Activated CD8-positive, alpha-beta memory T cell treated with anti-CD3 and anti-CD28 coated beads for 36 hours (primary cell): ENCODE results near the gene MIR17HG. TPM values are rescaled to one million over a fixed set of nuclear protein-coding genes. Genes with fewer than 3 reads are reported as not detected.
"Not testable (repeated sequence)": the region's sequence is repeated elsewhere in the genome, so short reads cannot be mapped to it uniquely, and the experiment has no call there.

Experiments used
- CTCF ChIA-PET: fragments of 350-600 bp; sonication (Branson Sonifier 250); formaldehyde crosslinking; loops from one replicate; lab custom pipeline; 2021; ENCODE audit warnings: antibody characterized with exemption; lab: Charles Lee
- POLR2A ChIA-PET: fragments of 350-600 bp; sonication (Branson Sonifier 250); formaldehyde crosslinking; loops from one replicate; lab custom pipeline; 2021; ENCODE audit warnings: antibody characterized with exemption; lab: Charles Lee
- total RNA-seq, 2 experiments: library from RNA; stranded (reverse); gene quantifications; one replicate each; pipeline ENCODE4 v1.2.3, GENCODE V29; 2021

MIR17HG gene
- total RNA-seq: 10 to 100 TPM; 35.4 to 36.4 TPM

GRCh38 chr13:91347202-91347995, at the start of gene MIR17HG:
MIR17HG (plus strand) TSS chr13:91347687.
- CTCF ChIA-PET: interaction anchor here (2.8 kb wide), 1 partner anchor 35 kb away, joined by 13 read pairs; no protein-coding TSS in a partner anchor
- POLR2A ChIA-PET: interaction anchor here (0.6 to 2.4 kb wide), 5 partner anchors 11 to 71 kb away, joined by 3 to 8 read pairs (median 3); no protein-coding TSS in a partner anchor

GRCh38 chr13:91298060-91298459, 49.4 kb upstream of the MIR17HG start:
- POLR2A ChIA-PET: no interaction called here
- CTCF ChIA-PET: no interaction called here

GRCh38 chr13:91302111-91302510, 45.4 kb upstream of the MIR17HG start:
- ChIA-PET CTCF (no interaction called here), POLR2A (no interaction called here)

GRCh38 chr13:91303031-91303430, 44.5 kb upstream of the MIR17HG start:
- CTCF ChIA-PET: no interaction called here

GRCh38 chr13:91304741-91305140, 42.7 kb upstream of the MIR17HG start:
- POLR2A ChIA-PET: no interaction called here
- CTCF ChIA-PET: no interaction called here

More at GRCh38 chr13:91303031-91303430, 44.5 kb upstream of the MIR17HG start:
- POLR2A ChIA-PET: no interaction called here

GRCh38 chr13:91305652-91306051, 41.8 kb upstream of the MIR17HG start:
- POLR2A ChIA-PET: no interaction called here

GRCh38 chr13:91307887-91308286, 39.6 kb upstream of the MIR17HG start:
- ChIA-PET POLR2A (no interaction called here), CTCF (no interaction called here)

More at GRCh38 chr13:91305652-91306051, 41.8 kb upstream of the MIR17HG start:
- CTCF ChIA-PET: no interaction called here

- ChIA-PET CTCF (no interaction called here), POLR2A (no interaction called here)
These were observed 39.2 kb upstream of the MIR17HG start for GRCh38 chr13:91308299-91308698.

GRCh38 chr13:91311491-91311890, 36.0 kb upstream of the MIR17HG start:
- ChIA-PET CTCF (interaction anchor here (3.7 kb wide), 1 partner anchor 35 kb away, joined by 13 read pairs; the partner anchor contains the start of gene MIR17HG), POLR2A (no interaction called here)

GRCh38 chr13:91312324-91312723, 35.2 kb upstream of the MIR17HG start:
- ChIA-PET CTCF (interaction anchor here (1.1 to 3.7 kb wide), 3 partner anchors 11 to 97 kb away, joined by 3 to 13 read pairs (median 4); partner anchors contain the start of gene MIR17HG), POLR2A (no interaction called here)

GRCh38 chr13:91313103-91313502, 34.4 kb upstream of the MIR17HG start:
- ChIA-PET POLR2A (interaction anchor here (1.3 kb wide), 1 partner anchor 34 kb away, joined by 3 read pairs; no protein-coding TSS in a partner anchor), CTCF (interaction anchor here (1.2 to 3.7 kb wide), 4 partner anchors 18 to 96 kb away, joined by 3 to 13 read pairs (median 4); partner anchors contain the start of gene MIR17HG)

GRCh38 chr13:91313581-91313980, 33.9 kb upstream of the MIR17HG start:
- CTCF ChIA-PET: interaction anchor here (1.2 to 3.7 kb wide), 4 partner anchors 17 to 95 kb away, joined by 3 to 13 read pairs (median 4); partner anchors contain the start of gene MIR17HG
- POLR2A ChIA-PET: interaction anchor here (1.3 kb wide), 1 partner anchor 33 kb away, joined by 3 read pairs; no protein-coding TSS in a partner anchor

GRCh38 chr13:91314888-91315287, 32.6 kb upstream of the MIR17HG start:
- CTCF ChIA-PET: no interaction called here
- POLR2A ChIA-PET: no interaction called here

GRCh38 chr13:91318886-91319285, 28.6 kb upstream of the MIR17HG start:
- POLR2A ChIA-PET: no interaction called here
- CTCF ChIA-PET: no interaction called here

GRCh38 chr13:91319996-91320395, 27.5 kb upstream of the MIR17HG start:
- CTCF ChIA-PET: no interaction called here
- POLR2A ChIA-PET: no interaction called here

GRCh38 chr13:91320990-91321389, 26.5 kb upstream of the MIR17HG start:
- CTCF ChIA-PET, POLR2A ChIA-PET: not testable (repeated sequence)

GRCh38 chr13:91323349-91323748, 24.1 kb upstream of the MIR17HG start:
- ChIA-PET POLR2A (no interaction called here), CTCF (interaction anchor here (0.7 to 1.0 kb wide), 2 partner anchors 11 to 36 kb away, joined by 3 read pairs; no protein-coding TSS in a partner anchor)

GRCh38 chr13:91326146-91326545, 21.3 kb upstream of the MIR17HG start:
- ChIA-PET POLR2A (interaction anchor here (0.8 kb wide), 1 partner anchor 21 kb away, joined by 3 read pairs; the partner anchor contains the start of gene MIR17HG), CTCF (interaction anchor here (0.9 kb wide), 1 partner anchor 23 kb away, joined by 3 read pairs; no protein-coding TSS in a partner anchor)

GRCh38 chr13:91328726-91329125, 18.8 kb upstream of the MIR17HG start:
- POLR2A ChIA-PET: no interaction called here
- CTCF ChIA-PET: no interaction called here

GRCh38 chr13:91329733-91330132, 17.8 kb upstream of the MIR17HG start:
- CTCF ChIA-PET: no interaction called here
- POLR2A ChIA-PET: no interaction called here
